Osteocyte (in vitro differentiated cells): ENCODE results near the gene KIAA1958. TPM values are rescaled to one million over a fixed set of nuclear protein-coding genes. Genes with fewer than 3 reads are reported as not detected.

Experiments
- DNase-seq: peaks from one replicate; pipeline ENCODE4 v3.0.0; 2021; ENCODE audit warnings: mixed read lengths; ENCODE audit not compliant: unreplicated experiment; ENCODE audit errors: extremely low spot score
- H3K27ac Mint-ChIP-seq: one replicate; pipeline ENCODE4 v1.8.0; 2021; ENCODE audit warnings: mild to moderate bottlenecking, mixed read lengths; ENCODE audit not compliant: unreplicated experiment
- H3K27me3 Mint-ChIP-seq: one replicate; pipeline ENCODE4 v1.8.0; 2021; ENCODE audit warnings: mixed read lengths; ENCODE audit not compliant: unreplicated experiment
- H3K36me3 Mint-ChIP-seq: one replicate; pipeline ENCODE4 v1.8.0; 2021; ENCODE audit warnings: mixed read lengths; ENCODE audit not compliant: unreplicated experiment
- H3K4me1 Mint-ChIP-seq: one replicate; pipeline ENCODE4 v1.8.0; 2021; ENCODE audit warnings: mixed read lengths; ENCODE audit not compliant: unreplicated experiment
- H3K4me3 Mint-ChIP-seq: one replicate; pipeline ENCODE4 v1.8.0; 2021; ENCODE audit warnings: mild to moderate bottlenecking, moderate library complexity, mixed read lengths; ENCODE audit not compliant: unreplicated experiment
- H3K9me3 Mint-ChIP-seq: one replicate; pipeline ENCODE4 v1.8.0; 2021; ENCODE audit warnings: mixed read lengths; ENCODE audit not compliant: unreplicated experiment
- CTCF ChIP-seq: fragments of 200-600 bp; sonication (generic); IDR thresholded peaks from 2 replicates; pipeline ENCODE4 v1.5.0; 2021; ENCODE audit warnings: antibody characterized with exemption, mild to moderate bottlenecking, moderate library complexity
- total RNA-seq: library from RNA; stranded (reverse); gene quantifications from 2 replicates; pipeline ENCODE4 v1.2.1, GENCODE V29; 2021

KIAA1958 gene
- total RNA-seq, 1 donor from 2014 or later: 4.9 TPM

DNA sequence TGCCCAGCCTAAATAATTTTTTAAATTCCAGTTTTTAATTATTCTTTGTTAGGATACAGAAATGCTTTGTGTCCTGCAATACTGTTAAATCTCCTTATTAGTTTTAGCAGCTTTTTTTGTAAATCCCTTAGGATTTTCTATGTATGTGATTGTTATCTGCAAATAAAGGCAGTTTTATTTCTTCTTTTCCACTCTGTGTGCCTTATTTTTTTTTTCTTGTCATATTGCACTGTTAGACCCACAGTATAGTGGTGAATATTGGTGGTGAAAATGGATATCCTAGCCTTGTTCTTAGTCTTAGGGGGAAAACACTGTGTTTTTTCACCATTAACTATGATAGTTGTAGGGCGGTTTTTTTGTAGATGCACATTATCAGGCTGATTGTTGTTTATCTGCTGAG lies 11.3 kb upstream of the KIAA1958 start:
- Mint-ChIP-seq H3K27ac (no peak overlapping the region), H3K9me3 (peaks cover 9% of the 10 kb centered on the region), H3K4me1 (no peaks in the 10 kb centered on the region), H3K27me3 (no peaks in the 10 kb centered on the region), H3K36me3 (peaks cover 23% of the 10 kb centered on the region), H3K4me3 (no peak overlapping the region)
- TF ChIP-seq CTCF: no peak
- DNase-seq: no peak

GRCh38 chr9:112477330-112477729 lies 9.3 kb upstream of the KIAA1958 start:
- peaks cover 9% of the 10 kb centered on the region for H3K9me3 Mint-ChIP-seq
- TF ChIP-seq CTCF: no peak
- H3K4me3 Mint-ChIP-seq: no peak overlapping the region
- H3K27ac Mint-ChIP-seq: no peak overlapping the region
- no peak for DNase-seq
- H3K4me1 Mint-ChIP-seq: no peaks in the 10 kb centered on the region
- peaks cover 17% of the 10 kb centered on the region for H3K36me3 Mint-ChIP-seq
- no peaks in the 10 kb centered on the region for H3K27me3 Mint-ChIP-seq

DNA sequence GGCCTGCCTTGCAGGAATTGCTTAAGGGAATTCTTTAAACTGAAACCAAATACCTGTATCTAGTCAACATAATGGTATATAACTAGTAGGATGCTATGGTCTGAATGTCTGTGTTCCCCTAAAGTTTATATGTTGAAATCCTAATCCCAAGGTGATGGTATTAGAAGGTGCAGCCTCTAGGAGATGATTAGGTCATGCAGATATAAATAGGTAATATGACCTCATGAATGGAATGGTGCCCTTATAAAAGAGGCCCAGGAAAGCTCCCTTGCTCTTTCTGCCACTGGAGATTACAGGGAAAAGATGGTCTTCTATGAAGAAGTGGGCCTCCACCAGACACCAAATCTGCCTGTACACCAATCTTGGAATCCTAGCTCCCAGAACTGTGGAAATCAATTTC lies 7.4 kb upstream of the KIAA1958 start:
- Mint-ChIP-seq H3K4me1 (no peaks in the 10 kb centered on the region), H3K27ac (no peak overlapping the region), H3K4me3 (no peak overlapping the region), H3K27me3 (no peaks in the 10 kb centered on the region), H3K36me3 (peaks cover 14% of the 10 kb centered on the region), H3K9me3 (peaks cover 6% of the 10 kb centered on the region)
- DNase-seq: no peak
- TF ChIP-seq CTCF: no peak

DNA sequence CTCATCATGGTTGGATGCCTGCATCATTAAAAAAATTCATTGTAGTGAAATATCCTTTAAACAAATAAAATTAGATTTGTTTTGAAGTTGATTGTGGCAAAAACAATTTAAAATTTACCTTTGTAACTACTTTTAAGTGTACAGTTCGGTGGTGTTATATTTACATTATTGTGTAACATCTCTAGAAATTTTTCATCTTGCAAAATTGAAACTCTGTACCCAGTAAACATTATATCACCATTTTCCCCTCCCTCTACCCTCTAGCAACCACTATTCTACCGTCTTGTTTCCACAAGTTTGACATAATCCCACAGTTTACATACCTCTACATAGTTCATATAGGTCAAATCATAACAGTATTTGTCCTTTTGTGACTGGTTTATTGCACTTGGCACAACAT lies 2.0 kb upstream of the KIAA1958 start:
- Mint-ChIP-seq H3K36me3 (no peaks in the 10 kb centered on the region), H3K4me1 (peaks cover 20% of the 10 kb centered on the region), H3K4me3 (no peak overlapping the region), H3K27ac (no peak overlapping the region), H3K9me3 (no peaks in the 10 kb centered on the region), H3K27me3 (no peaks in the 10 kb centered on the region)
- no peak for DNase-seq
- TF ChIP-seq CTCF: no peak

GRCh38 chr9:112485574-112485973 lies 1.1 kb upstream of the KIAA1958 start:
- no peak for TF ChIP-seq CTCF
- no peaks in the 10 kb centered on the region for H3K9me3 Mint-ChIP-seq
- peak overlapping the region; percentile 92 for H3K4me3 Mint-ChIP-seq
- no peak overlapping the region for H3K27ac Mint-ChIP-seq
- H3K27me3 Mint-ChIP-seq: no peaks in the 10 kb centered on the region
- no peak for DNase-seq
- H3K4me1 Mint-ChIP-seq: peaks cover 20% of the 10 kb centered on the region
- no peaks in the 10 kb centered on the region for H3K36me3 Mint-ChIP-seq
